ENCODE results near the gene FMNL2.

Gene FMNL2

GRCh38 chr2:152428800-152429582, 94.0 kb downstream of the FMNL2 start:
- TF ChIP-seq, protein P1, sequence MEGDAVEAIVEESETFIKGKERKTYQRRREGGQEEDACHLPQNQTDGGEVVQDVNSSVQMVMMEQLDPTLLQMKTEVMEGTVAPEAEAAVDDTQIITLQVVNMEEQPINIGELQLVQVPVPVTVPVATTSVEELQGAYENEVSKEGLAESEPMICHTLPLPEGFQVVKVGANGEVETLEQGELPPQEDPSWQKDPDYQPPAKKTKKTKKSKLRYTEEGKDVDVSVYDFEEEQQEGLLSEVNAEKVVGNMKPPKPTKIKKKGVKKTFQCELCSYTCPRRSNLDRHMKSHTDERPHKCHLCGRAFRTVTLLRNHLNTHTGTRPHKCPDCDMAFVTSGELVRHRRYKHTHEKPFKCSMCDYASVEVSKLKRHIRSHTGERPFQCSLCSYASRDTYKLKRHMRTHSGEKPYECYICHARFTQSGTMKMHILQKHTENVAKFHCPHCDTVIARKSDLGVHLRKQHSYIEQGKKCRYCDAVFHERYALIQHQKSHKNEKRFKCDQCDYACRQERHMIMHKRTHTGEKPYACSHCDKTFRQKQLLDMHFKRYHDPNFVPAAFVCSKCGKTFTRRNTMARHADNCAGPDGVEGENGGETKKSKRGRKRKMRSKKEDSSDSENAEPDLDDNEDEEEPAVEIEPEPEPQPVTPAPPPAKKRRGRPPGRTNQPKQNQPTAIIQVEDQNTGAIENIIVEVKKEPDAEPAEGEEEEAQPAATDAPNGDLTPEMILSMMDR (conservative IDR thresholded peaks at IDR 0.05; ENCODE audit: low read depth) = no peak
- no peak overlapping the region for H3K27ac ChIP-seq
- ChIA-PET CTCF (interaction anchor here (0.6 kb wide), 1 partner anchor 63 kb away, joined by 3 read pairs; no protein-coding TSS in a partner anchor), POLR2A (ENCODE audit: low non-redundant PET) (no interaction called here)
- DNase-seq (ENCODE audit: low spot score) = no peak

- ChIA-PET POLR2A (ENCODE audit: low non-redundant PET) (no interaction called here), CTCF (no interaction called here)
- H3K27ac ChIP-seq = peak overlapping the region; percentile 51
- TF ChIP-seq, protein P1 (conservative IDR thresholded peaks at IDR 0.05; ENCODE audit: low read depth) = no peak
- no peak for DNase-seq (ENCODE audit: low spot score)
Observed at GRCh38 chr2:152430876-152431275, 95.9 kb downstream of the FMNL2 start.

GRCh38 chr2:152431370-152432098, 96.6 kb downstream of the FMNL2 start:
- TF ChIP-seq, protein P1 (conservative IDR thresholded peaks at IDR 0.05; ENCODE audit: low read depth) = no peak
- H3K27ac ChIP-seq = peak overlapping the region; percentile 87
- ChIA-PET POLR2A (ENCODE audit: low non-redundant PET) (no interaction called here), CTCF (interaction anchor here (0.6 kb wide), 1 partner anchor 28 kb away, joined by 5 read pairs; no protein-coding TSS in a partner anchor)
- DNase-seq (ENCODE audit: low spot score) = no peak

DNA sequence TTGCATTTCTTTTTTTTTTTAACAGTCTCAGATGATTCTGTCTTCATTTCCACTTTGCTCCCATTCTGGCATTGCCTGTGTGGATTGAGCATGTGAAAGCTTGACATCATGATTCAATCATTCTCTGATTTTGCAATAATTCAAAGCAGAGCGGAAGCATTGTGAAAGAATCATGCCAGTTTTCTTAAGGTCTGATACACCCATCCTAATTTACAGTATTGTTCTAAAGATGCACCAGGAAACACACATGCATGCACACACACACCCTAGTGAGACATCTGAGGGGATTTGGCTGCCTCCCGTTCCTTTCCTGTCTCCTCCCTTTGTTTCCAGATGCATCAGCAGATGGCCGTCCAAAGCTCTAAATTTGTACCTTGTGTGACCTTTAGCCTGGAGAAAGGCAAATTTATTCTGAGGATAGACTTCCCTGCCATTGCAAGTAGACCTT, 97.3 kb downstream of the FMNL2 start:
- peak overlapping the region; percentile 79; the same call in 1 of the 2 replicates for H3K27ac ChIP-seq
- ChIA-PET CTCF (interaction anchor here (0.6 kb wide), 1 partner anchor 27 kb away, joined by 5 read pairs; no protein-coding TSS in a partner anchor), POLR2A (ENCODE audit: low non-redundant PET) (no interaction called here)
- TF ChIP-seq, protein P1 (conservative IDR thresholded peaks at IDR 0.05; ENCODE audit: low read depth) = no peak
- peak; percentile 82 for DNase-seq (ENCODE audit: low spot score)

DNA sequence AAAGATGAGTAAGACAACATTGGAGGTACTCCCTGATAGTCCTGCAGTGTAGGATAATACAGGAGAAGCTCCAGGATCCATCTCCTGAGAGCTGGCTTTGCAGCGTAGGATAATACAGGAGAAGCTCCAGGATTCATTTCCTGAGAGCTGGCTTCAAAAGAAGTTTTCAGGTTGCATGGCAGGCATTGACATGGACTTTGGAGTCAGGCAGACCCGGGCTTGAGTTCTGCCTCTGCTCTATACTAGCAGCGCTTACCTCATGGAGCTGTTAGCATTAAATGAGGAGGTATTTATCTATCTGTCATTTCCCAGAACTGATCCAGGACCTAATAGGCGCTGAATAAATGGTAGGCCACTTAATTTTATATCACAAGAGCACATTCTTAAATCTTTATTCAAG, 97.8 kb downstream of the FMNL2 start:
- TF ChIP-seq, protein P1 (conservative IDR thresholded peaks at IDR 0.05; ENCODE audit: low read depth) = no peak
- ChIA-PET POLR2A (ENCODE audit: low non-redundant PET) (no interaction called here), CTCF (no interaction called here)
- H3K27ac ChIP-seq = peak overlapping the region; percentile 79
- DNase-seq (ENCODE audit: low spot score) = no peak

- no peak overlapping the region for H3K27ac ChIP-seq
- ChIA-PET POLR2A (ENCODE audit: low non-redundant PET) (no interaction called here), CTCF (interaction anchor here (0.6 kb wide), 1 partner anchor 10 kb away, joined by 3 read pairs; no protein-coding TSS in a partner anchor)
- TF ChIP-seq, protein P1 (conservative IDR thresholded peaks at IDR 0.05; ENCODE audit: low read depth) = no peak
- DNase-seq (ENCODE audit: low spot score) = no peak
Observed at GRCh38 chr2:152433289-152433688, 98.3 kb downstream of the FMNL2 start.
